ENCODE measurements around the gene POLQ.
"Not testable (repeated sequence)": the region's sequence is repeated elsewhere in the genome, so short reads cannot be mapped to it uniquely, and the experiment has no call there.

The POLQ gene

GRCh38 chr3:121545574-121546455, at the start of gene POLQ:
TSS of gene POLQ (minus strand) at chr3:121545988. CDS start at chr3:121545877, 111 bp downstream.
- DNase-seq (ENCODE audit: low read depth in 4 of 4, low spot score in 1 of 4) = peak; percentile 70 to 83 (median 76)

- no peak for DNase-seq (ENCODE audit: low read depth in 4 of 4, low spot score in 1 of 4)
Observed at GRCh38 chr3:121594850-121595249, 49.1 kb upstream of the POLQ start.

DNA sequence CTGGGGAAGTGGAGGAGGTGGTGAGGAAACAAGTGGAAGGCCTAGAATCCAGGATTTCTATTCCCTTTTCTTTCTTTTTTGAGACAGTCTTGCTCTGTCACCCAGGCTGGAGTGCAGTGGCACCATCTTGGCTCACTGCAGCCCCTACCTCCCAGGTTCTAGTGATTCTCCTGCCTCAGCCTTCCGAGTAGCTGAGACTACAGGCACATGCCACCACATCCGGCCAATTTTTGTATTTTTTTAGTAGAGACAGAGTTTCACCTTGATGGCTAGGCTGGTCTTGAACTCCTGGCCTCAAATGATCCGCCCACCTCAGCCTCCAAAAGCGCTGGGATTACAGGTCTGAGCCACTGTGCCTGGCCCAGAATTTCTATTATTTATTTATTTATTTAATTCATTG, 48.0 kb upstream of the POLQ start:
- not testable (repeated sequence) for DNase-seq (ENCODE audit: low read depth in 4 of 4, low spot score in 1 of 4)

DNA sequence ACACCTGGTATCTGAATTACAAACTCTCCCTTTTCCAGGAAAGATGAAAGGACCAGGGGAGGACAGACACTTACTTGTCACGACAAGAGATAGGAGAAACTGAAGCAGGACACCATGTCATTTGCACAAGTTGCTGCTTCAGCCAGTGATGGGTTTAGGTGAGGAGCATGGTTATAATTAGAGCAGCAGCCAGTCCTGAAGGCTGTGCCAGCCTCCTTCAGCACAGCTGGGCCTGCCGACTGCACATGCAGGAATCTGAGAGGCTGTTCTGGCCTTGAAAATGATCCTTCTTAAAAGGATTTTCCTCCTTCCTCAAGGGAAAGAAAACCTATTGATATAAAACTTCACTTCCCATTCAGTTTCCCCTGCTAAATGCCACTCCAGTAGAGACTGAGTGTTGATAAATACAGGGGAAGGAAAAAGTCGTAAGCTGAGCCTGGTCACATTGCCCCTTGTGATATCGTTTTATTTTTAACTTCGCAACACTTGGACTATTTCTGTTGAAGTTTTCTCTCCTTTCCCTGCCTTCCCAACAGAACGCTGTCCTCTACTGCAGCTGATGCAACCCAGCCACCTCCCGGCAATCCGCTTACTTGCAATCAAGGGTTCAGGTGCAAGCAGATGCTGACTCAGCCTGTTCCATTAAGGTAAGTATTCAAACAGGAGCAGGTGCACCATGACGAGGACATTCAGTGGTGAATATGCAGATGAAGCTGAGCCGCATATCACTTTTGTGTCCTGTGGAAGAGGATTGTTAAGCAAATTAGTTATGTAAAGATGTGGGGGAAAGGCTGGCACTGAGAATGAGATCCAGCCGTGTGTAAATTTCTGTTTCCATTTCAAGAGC, 47.3 kb upstream of the POLQ start, which contains the start of gene FBXO40:
TSS of gene FBXO40 (plus strand) at position 524 of the 847 bp plus-strand sequence. CDS start 27,197 bp downstream, outside the sequence.
- no peak for DNase-seq (ENCODE audit: low read depth in 4 of 4, low spot score in 1 of 4)

DNA sequence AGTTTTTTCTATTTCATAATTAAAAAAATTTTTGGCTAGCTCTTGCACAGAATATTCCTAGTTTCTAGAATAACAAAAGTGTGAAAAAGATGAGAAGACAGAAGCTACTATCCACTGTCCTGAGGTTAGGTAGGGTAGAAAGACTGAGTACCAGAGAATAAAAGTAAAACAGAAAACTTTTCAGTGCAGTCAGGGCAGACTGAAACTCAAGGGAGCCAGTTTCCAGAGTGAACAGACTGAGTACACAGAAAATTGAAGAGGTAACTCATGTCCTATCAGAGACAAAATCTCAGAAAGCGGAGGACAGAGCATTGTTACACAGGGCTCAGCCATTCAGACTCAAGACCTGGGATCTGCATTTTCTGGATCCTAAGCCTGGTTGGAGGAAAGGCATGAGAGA, 38.6 kb upstream of the POLQ start:
- DNase-seq (ENCODE audit: low read depth in 4 of 4, low spot score in 1 of 4) = no peak

DNA sequence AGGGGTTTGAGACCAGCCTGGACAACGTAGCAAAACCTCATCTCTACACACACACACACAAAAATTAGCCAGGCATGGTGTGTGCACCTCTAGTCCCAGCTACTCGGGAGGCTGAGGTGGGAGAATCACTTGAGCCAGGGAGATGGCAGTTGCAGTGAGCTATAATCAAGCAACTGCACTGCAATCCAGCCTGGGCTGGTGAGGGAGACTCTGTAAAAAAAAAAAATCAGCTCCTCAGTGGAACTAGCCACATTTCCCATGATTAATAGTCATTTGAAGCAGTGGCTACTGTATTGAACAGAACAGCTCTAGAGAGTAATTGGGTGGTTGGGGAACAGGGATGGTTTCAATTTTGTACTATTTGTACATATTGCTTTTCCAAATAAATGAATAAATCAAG, 35.9 kb upstream of the POLQ start:
- no peak for DNase-seq (ENCODE audit: low read depth in 4 of 4, low spot score in 1 of 4)

- DNase-seq (ENCODE audit: low read depth in 4 of 4, low spot score in 1 of 4) = no peak
Observed at GRCh38 chr3:121574449-121574848, 28.7 kb upstream of the POLQ start.

- no peak for DNase-seq (ENCODE audit: low read depth in 4 of 4, low spot score in 1 of 4)
Observed at GRCh38 chr3:121567649-121568048, 21.9 kb upstream of the POLQ start, which contains the start of gene ARGFX. TSS of gene ARGFX (plus strand) at chr3:121567949. CDS start at chr3:121570714, 2,765 bp downstream.

DNA sequence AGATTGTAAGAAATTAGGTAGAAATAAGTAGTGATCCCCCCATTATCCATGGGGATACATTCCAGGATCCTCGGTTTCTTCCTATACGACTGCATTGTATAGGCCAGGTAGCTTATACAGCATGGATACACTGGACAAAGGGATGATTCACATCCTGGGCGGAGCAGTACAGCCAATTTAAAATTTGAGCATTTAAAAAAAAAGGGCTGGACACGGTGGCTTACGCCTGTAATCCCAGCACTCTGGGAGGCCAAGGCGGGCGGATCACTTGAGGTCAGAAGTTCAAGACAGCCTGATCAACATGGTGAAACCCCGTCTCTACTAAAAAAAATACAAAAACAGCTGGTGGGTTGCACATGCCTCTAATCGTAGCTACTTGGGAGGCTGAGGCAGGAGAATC, 21.0 kb upstream of the POLQ start:
- no peak for DNase-seq (ENCODE audit: low read depth in 4 of 4, low spot score in 1 of 4)

DNA sequence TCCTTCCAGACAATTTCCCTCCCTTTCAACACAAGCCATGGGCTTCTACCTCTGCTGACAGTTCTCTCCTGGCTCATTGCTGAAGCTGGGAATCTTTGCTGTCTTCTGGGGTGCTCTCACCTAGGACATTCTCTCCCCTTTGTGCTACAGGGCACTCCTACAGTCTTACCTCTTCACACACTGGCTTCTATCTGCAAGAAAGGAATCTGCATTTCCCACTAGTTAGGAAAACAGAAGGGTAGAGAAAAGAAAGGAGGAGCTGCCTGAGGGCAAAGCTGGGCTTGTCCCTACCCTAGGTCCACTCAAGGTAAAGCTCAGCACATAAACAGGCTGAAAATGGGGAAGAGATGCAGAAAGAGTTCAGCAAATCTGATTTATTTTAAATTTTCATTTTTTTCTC, 16.4 kb upstream of the POLQ start:
- no peak for DNase-seq (ENCODE audit: low read depth in 4 of 4, low spot score in 1 of 4)

DNA sequence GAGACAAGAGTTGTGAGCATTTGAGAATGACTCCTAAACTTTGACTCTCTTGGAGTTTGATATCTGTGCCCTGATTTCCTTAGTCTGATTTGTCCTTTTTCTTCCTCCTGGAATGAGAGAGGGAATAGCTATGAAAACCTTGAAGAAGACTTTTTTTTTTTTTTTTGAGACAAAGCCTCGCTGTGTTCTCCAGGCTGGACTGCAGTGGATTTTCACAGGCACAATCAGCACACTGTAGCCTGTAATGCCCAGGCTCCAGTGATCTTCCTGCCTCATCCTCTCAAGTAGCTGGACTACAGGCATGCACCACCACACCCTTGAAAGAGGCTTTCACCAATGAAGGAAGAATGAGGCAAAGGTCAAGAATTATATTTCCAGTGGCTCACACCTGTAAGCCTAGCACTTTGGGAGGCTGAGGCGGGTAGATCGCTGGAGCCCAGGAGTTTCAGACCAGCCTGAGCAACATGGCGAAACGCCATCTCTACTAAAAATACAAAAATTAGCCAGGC, 11.7 kb upstream of the POLQ start:
- no peak for DNase-seq (ENCODE audit: low read depth in 4 of 4, low spot score in 1 of 4)

- no peak for DNase-seq (ENCODE audit: low read depth in 4 of 4, low spot score in 1 of 4)
Observed at GRCh38 chr3:121552797-121553196, 7.0 kb upstream of the POLQ start.

DNA sequence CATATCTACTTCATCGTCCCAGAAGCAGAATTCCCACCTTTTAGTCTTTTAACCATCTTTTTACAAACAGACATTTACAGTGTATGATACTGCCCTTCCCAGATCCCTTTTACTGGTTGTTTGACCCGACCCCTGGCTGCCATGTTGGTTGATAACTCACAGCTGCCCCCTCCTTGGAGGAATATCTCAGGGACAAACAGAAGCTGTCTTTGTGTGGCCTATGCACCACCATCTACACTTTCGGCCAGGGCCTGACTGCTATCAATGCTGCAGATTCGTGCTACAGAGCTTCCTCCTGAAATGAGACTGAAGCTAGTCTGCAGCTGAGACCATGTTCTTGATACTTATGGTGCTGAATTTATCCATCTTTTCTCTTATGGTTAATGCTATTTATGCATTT, 6.6 kb upstream of the POLQ start:
- no peak for DNase-seq (ENCODE audit: low read depth in 4 of 4, low spot score in 1 of 4)

- DNase-seq (ENCODE audit: low read depth in 4 of 4, low spot score in 1 of 4) = no peak
Observed at GRCh38 chr3:121545049-121545573, 677 bp downstream of the POLQ start.

DNA sequence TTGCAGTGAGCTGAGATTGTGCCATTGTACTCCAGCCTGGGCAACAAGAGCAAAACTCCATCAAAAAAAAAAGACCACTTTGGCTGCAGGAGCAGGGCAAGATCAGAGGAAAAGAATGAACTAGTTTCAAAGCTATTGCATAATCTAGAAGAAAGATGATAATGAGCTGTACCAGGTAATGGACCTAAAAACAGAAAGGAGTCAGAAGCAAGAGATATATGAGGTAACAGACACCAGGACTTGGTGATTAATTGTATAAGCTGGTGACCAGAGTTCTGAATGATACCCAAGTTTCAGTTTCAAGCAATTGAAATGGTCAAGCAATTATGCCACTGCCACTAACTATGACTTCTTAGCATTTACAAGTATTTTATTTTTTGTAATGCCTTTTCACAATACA, 2.9 kb downstream of the POLQ start:
- no peak for DNase-seq (ENCODE audit: low read depth in 4 of 4, low spot score in 1 of 4)

- no peak for DNase-seq (ENCODE audit: low read depth in 4 of 4, low spot score in 1 of 4)
Observed at GRCh38 chr3:121531269-121531668, 14.5 kb downstream of the POLQ start.

GRCh38 chr3:121529308-121529707, 16.5 kb downstream of the POLQ start:
- no peak for DNase-seq (ENCODE audit: low read depth in 4 of 4, low spot score in 1 of 4)

GRCh38 chr3:121520510-121520909, 25.3 kb downstream of the POLQ start:
- no peak for DNase-seq (ENCODE audit: low read depth in 4 of 4, low spot score in 1 of 4)

DNA sequence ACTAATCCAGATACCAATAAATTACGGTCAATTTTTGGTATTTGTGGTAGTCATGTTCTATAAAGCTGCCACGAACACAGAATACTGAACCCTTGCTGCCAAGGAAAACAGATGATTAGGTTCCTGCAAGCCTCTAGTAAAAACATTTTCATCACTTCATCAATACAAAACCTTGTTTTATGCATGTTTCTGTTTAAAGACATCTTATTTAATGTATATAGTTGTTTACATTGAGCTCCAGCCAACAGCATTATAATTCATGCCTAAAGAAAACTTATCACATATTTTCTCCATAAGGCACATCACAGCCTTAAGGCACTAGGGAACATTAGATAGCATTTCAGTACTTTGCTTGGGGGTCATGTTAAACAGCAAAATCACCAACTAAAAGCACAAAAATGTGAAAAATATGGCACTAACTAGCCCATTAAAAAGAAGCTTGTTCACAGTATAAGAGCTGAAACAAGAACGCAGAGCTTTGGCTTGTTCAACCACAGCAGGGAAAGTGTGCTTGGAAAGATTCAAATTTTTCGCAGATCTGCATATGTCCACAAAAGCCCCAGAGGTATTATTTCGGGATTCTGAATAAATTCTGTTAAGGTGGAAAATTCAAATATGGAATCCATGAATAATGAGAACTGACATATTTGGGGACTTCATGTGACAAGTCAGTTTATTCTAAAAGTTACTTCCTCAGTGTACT, 27.7 kb downstream of the POLQ start:
- no peak for DNase-seq (ENCODE audit: low read depth in 4 of 4, low spot score in 1 of 4)

DNA sequence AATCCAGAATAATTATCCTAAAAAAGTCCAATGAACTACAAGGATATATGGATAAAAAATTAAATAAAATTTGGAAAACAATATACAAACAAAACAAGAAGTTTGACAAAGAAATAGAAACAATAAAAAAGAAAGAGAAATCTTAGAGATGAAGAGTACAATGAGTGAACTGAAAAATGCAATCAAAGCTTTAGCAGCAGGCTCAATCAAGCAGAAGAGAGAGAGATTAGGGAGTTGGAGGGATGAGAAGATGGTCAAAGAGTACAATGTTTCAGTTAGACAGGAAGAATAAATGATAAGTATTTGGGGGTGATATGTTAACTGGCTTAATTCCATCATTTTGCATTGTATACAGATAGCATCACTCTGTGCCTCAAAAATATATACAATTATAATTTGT, 29.9 kb downstream of the POLQ start:
- no peak for DNase-seq (ENCODE audit: low read depth in 4 of 4, low spot score in 1 of 4)

- DNase-seq (ENCODE audit: low read depth in 4 of 4, low spot score in 1 of 4) = no peak
Observed at GRCh38 chr3:121515313-121515712, 30.5 kb downstream of the POLQ start.

Measured in stimulated activated CD4-positive, alpha-beta T cell treated with anti-CD3 and anti-CD28 coated beads, Interleukin-1b, Interleukin-23, amount 100 ng/mL, for 24 hours (primary cell).